GM12892 (cell line): ENCODE data around the gene FAM135A. TPM values are rescaled to one million over a fixed set of nuclear protein-coding genes. Genes with fewer than 3 reads are reported as not detected.

ENCODE experiments used
- DNase-seq: peaks from one replicate; pipeline ENCODE4 v3.0.0; 2011; ENCODE audit not compliant: insufficient read length
- FAIRE-seq: peaks from 2 replicates; lab custom pipeline; 2011; peaks lifted over from hg19 to GRCh38; lab: Jason Lieb, UNC
- POLR2A ChIP-seq: IDR thresholded peaks from 2 replicates; pipeline ENCODE4 v1.6.1; 2011; ENCODE audit warnings: low read depth, low read length, control low read depth
- POLR2AphosphoS5 ChIP-seq: IDR thresholded peaks from 2 replicates; pipeline ENCODE4 v1.6.1; 2011; ENCODE audit warnings: low read depth, low read length, control low read depth
- TAF1 ChIP-seq: IDR thresholded peaks from 2 replicates; pipeline ENCODE4 v1.6.1; 2011; ENCODE audit warnings: low read depth, mild to moderate bottlenecking, control low read depth, low read length, borderline replicate concordance
- polyA plus RNA-seq: library from polyadenylated mRNA; unstranded; fragments of >200 nt; gene quantifications from one replicate; pipeline ENCODE4 v1.2.1, GENCODE V29; 2012; ENCODE audit warnings: missing spikeins, inconsistent platforms; ENCODE audit not compliant: missing spikeins

The FAM135A gene
- polyA plus RNA-seq = 11.6 TPM

GRCh38 chr6:70413114-70413991 lies at the start of gene FAM135A:
TSS of gene FAM135A (plus strand) at chr6:70413508. CDS start at chr6:70428343, 14,835 bp downstream.
- TF ChIP-seq TAF1 (peak; percentile 77; the same call in 1 of the 2 replicates), POLR2AphosphoS5 (peak; percentile 97), POLR2A (peak; percentile 98)
- FAIRE-seq (peak; percentile 92), DNase-seq (peak; percentile 83)

GRCh38 chr6:70363741-70364493 lies 49.4 kb upstream of the FAM135A start:
- DNase-seq (no peak), FAIRE-seq (no peak)
- TF ChIP-seq POLR2AphosphoS5 (no peak), POLR2A (no peak), TAF1 (no peak)

- peak; percentile 62 for FAIRE-seq
- DNase-seq = no peak
These were observed 43.9 kb upstream of the FAM135A start for GRCh38 chr6:70369332-70369950.

GRCh38 chr6:70370496-70370895 lies 42.8 kb upstream of the FAM135A start:
- FAIRE-seq = no peak
- TF ChIP-seq POLR2A (no peak), TAF1 (no peak), POLR2AphosphoS5 (no peak)
- DNase-seq = no peak

More at GRCh38 chr6:70369332-70369950, 43.9 kb upstream of the FAM135A start:
- TF ChIP-seq POLR2A = no peak
- TF ChIP-seq TAF1 = no peak
- TF ChIP-seq POLR2AphosphoS5 = no peak

DNA sequence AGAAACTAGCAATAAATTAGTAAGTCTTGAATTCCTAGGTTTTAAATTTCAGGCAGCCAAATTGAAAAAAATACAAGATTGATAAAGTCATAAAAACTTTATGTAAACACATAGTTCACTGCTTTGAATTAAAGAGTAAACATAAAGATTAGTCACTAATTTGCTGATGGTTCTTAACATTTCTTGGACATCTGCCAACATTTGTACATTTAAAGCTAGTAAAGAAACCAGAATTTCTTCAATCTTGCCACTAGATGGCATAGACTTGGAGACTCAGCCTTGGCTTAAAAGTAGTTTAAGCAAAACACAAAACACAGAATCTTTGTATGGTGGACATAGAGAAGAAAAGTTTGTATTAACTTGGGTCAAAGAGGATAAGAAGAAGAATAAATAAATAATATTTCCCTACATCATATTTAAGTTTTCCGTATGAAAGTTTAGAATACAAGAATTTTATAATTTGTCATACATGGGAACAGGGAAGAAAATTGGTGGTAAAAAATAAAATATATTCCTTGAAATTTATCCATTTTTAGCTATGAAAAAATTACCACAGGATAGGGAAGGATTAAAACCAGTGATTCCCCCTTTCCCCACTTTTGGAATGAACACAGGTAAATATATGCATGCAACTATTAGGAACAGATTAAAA lies 41.7 kb upstream of the FAM135A start:
- no peak for TF ChIP-seq POLR2A
- no peak for TF ChIP-seq TAF1
- TF ChIP-seq POLR2AphosphoS5 = no peak
- FAIRE-seq (peak; percentile 79), DNase-seq (no peak)

DNA sequence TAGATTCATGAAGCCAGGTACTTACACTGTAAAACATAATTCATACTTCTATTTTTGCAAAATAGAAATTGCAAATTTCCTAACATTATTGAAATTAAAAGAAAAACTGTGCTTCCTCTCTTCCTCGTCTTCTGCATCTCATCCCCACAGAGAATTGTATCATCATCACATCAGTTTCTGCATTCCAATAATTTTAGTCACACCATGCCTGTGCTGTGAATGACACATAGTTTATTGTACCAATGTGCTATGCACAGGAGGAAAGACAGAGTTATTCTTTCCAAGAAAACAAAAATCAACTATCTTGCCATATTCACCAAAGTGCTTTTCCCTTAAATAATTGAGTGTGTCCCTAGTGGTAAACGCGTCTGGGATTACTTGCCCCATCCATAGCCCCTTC lies 38.1 kb upstream of the FAM135A start:
- TF ChIP-seq TAF1 (no peak), POLR2AphosphoS5 (no peak), POLR2A (no peak)
- FAIRE-seq (no peak), DNase-seq (no peak)

- TF ChIP-seq POLR2AphosphoS5 = no peak
- TF ChIP-seq POLR2A = no peak
- TF ChIP-seq TAF1 = no peak
- FAIRE-seq = no peak
- no peak for DNase-seq
These were observed 37.4 kb upstream of the FAM135A start for GRCh38 chr6:70375882-70376281.

- FAIRE-seq (no peak), DNase-seq (no peak)
- TF ChIP-seq POLR2AphosphoS5 = no peak
- TF ChIP-seq POLR2A = no peak
- no peak for TF ChIP-seq TAF1
These were observed 36.7 kb upstream of the FAM135A start for GRCh38 chr6:70376628-70377027.

- FAIRE-seq (no peak), DNase-seq (no peak)
- TF ChIP-seq TAF1 = no peak
- no peak for TF ChIP-seq POLR2A
- TF ChIP-seq POLR2AphosphoS5 = no peak
These were observed 35.9 kb upstream of the FAM135A start for GRCh38 chr6:70377372-70377771.

- TF ChIP-seq POLR2AphosphoS5 = no peak
- TF ChIP-seq POLR2A = no peak
- TF ChIP-seq TAF1 = no peak
- DNase-seq (no peak), FAIRE-seq (no peak)
These were observed 33.8 kb upstream of the FAM135A start for GRCh38 chr6:70379473-70380013.

GRCh38 chr6:70380252-70380651 lies 33.1 kb upstream of the FAM135A start:
- DNase-seq = no peak
- TF ChIP-seq TAF1 (no peak), POLR2A (no peak), POLR2AphosphoS5 (no peak)
- FAIRE-seq = no peak
